Measurements from ENCODE around the gene CTIF. TPM values are rescaled to one million over a fixed set of nuclear protein-coding genes. Genes with fewer than 3 reads are reported as not detected.
"Not testable (repeated sequence)": the region's sequence is repeated elsewhere in the genome, so short reads cannot be mapped to it uniquely, and the experiment has no call there.

Gene CTIF
- total RNA-seq, 1 donor from 2014 or later = 19.5 TPM

DNA sequence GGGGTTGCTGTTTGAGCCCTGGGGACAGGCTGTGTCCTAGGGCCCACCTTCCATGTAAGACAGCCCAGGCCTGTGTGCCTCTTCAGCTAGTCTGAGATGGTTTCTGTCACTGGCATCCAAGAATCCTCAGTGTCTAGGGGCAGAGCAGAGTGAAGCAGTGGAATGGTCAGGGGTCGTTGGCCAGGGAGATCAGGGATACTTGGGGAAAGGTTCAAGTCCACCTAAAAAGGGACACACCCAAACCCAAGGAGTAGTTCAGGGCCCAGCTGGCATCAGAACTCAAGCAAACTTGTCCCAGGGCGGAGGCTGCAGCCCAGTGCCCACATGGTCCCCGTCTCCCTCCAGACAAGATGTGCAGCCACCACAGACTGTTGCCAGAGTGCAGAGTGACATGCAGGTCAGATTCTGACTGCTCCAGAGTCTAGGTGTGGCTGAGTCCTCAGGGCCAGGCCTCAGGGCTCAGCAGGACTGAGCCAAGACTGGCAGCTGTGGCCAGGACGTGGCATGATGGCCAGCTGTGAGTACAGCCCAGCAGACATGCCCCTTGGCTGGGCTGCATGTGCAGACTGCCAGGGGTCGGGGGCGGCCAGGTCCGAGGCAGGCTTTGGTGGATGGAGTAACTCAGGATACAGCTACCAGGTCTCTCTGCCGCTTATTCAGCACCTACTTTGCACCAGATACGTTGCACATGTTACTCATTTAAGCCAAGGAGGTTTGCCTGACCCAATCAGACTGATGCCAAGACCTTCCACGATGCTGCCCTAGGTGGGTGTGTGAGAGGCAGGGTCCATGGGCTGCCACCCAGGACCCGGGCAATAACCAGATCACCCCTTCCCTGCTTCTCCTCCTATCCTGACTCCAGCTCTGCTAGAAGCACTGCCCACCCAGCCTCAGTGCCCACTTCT lies 265.4 kb downstream of the CTIF start:
- DNase-seq = no peak

DNA sequence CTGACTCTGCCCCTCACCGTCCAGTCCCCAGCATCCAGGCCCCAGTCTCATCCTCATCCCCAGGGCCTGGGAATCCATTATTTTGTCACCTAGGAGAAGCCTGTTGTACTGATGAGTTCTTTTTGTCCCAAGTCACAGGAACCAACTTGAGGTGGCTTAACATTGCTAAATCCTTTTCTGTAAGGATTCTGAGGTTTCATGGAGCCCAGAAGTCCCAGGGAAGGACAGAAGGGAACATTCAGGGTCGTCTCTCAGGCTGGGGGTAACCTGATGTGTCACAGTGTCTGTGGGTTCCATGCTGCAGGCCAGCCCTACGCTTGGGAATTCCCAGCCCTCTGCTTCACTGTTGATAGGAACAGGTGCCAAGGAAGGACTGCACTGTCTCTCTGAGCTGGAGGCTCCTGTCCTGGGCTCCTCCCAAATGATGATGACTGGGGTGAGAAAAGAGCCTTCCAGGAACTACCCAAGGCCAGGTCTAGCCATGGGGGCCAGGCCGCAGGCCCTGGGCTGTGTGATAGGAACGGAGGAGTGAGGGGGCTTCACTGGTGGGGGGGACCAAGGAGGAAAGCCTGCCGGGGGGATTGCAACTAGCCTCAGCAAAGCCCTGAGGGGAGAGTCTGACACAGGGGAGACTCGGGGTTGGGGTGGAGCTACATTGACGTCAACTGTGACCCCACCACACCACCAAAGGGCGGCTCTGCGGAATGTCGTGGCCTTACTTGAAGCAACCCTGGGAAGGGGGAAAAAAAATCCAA lies 266.2 kb downstream of the CTIF start:
- DNase-seq = no peak

DNA sequence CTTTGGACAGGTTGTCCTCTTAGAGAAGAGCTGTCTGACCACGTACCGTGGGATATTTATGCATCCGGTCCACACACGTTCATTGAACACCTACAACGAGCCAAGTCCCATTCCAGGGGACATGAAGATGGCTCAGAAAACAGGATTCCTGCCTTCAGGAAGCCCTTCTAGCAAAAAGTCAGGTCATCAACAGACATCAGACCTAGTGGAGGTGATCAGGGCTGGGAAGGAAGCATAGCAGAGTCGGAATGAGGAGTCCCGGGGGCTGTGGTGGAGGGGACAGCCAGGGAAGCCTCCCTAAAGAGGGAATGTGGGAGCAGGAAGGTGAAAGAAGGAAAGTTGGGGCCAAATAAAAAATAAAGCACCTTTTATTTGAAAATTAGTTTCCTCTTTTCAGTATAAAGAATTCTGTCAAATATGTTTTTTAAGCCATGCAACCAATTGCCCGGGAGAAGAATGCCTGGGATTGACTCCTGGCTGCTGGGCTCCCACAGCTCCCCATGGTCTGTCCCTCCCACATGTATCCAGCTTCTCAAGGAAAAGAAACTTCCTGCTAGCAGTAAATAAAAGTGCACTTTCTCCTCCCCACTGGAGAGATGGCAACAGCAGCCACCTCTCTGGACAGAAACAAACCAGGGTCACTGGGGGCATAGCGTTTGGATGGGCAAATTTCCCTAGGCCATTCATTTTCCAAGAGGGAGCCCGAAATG lies 267.1 kb downstream of the CTIF start:
- no peak for DNase-seq

- DNase-seq = peak; percentile 18
Measured at GRCh38 chr18:48806551-48807261, 267.9 kb downstream of the CTIF start.

DNA sequence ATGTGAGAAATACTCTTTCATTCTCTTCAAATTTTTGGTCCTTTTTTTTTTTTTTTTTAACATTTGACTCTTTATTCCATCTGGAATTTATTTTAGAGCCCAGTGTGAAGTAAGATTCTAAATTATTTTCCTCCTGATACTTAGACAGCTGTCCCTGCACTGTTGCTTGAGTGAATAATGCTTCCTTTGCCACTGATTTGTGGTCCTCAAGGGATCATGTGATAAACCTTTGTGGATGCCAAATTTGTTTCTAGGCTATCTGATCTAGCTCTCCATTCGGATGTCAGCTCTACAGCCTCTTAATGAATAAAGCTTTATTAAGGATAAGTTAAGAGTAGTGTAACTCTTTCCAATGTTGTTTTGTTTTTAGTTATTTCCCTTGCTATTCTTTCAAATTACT lies 269.6 kb downstream of the CTIF start:
- DNase-seq = peak; percentile 22

DNA sequence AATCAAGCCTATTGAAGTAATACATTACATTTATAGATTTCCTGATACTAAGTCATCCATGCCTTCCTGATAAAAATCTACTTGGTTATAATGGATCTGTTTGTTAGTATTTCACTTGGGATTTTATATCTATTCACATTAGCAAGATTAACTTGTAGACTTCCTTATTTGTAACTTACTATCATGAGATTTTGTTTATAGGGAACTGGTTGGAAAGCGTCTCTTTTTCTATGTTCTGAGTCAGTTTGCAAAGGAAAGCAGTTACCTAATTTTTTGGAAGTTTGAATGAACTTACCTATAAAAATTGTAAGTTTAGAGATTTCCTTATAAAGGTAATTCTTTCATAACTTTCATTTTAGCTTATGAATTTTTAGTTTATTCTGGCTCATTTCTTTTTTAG lies 270.5 kb downstream of the CTIF start:
- no peak for DNase-seq

- no peak for DNase-seq
Measured at GRCh38 chr18:48810805-48811204, 272.0 kb downstream of the CTIF start.

- no peak for DNase-seq
Measured at GRCh38 chr18:48811401-48811800, 272.6 kb downstream of the CTIF start.

DNA sequence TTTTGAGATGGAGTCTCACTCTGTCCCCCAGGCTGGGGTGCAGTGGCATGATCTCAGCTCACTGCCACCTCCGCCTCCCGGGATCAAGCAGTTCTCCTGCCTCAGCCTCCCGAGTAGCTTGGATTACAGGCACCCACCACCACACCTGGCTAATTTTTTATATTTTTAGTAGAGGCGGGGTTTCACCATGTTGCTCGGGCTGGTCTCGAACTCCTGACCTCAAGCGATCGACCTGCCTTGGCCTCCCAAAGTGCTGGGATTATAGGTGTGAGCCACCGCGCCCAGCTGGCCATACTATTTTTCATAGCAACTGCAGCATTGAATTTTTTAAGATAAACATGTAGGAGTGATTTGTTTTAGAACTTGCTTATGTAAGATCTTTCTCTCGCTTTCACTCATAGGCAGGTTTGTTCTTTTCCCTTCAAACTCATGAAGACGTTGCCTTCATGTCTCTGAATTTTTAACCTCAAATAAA lies 273.2 kb downstream of the CTIF start:
- DNase-seq = not testable (repeated sequence)

- peak; percentile 30 for DNase-seq
Measured at GRCh38 chr18:48813321-48813720, 274.5 kb downstream of the CTIF start.

GRCh38 chr18:48813833-48814489 lies 275.1 kb downstream of the CTIF start:
- no peak for DNase-seq

DNA sequence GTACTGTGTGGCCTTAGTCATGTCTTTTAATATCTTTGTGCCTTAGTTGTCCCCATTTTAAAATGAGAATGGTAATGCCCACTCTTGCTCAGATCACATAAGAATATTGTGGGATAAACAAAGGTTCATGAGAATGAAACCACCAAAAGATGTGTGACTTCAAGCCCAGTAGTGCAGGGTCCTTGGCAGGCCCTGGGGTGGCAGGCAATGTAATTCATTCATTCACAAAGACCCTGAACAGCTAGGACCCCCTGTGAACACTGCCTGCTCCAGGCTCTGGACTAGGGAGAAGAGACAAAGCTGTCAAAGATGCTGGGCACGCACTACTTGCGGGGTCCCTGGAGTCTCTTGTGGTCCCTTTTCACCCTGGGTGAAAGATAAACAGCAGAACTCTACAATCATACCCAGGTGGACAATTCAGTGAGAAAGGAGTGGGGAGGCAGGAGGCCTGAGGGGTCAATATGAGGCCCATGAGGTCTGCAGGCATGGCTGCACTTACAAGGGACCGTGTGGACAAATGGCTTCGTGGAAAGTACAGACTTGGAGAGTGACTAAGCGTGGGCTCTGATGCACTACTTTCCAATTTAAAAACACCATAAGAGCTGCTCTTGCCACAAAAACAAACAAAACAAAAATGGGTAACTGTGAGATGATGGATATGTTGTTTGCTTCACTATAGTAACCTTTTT lies 275.8 kb downstream of the CTIF start:
- DNase-seq = no peak

- DNase-seq = no peak
Measured at GRCh38 chr18:48815179-48815515, 276.3 kb downstream of the CTIF start.

GRCh38 chr18:48815581-48816324 lies 276.9 kb downstream of the CTIF start:
- no peak for DNase-seq

DNA sequence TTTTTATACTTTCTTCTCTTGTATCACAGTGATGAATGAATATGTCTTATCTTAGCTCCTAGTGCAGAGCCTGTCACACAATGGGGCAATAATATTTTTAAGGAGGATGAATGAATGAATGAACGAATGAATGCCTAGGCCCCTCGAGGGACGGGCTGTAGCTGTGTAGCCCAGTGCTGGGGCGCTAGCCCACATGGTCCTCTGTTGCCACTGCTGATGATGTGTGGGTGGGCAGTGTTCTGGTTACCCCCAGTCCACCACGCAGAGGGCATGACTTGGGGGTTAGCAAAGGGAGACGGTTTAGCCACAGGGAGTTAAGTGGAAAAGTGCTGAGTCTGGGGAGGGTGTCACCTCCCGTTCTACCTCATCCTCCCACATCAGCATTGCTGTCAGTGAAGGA lies 277.7 kb downstream of the CTIF start:
- no peak for DNase-seq

DNA sequence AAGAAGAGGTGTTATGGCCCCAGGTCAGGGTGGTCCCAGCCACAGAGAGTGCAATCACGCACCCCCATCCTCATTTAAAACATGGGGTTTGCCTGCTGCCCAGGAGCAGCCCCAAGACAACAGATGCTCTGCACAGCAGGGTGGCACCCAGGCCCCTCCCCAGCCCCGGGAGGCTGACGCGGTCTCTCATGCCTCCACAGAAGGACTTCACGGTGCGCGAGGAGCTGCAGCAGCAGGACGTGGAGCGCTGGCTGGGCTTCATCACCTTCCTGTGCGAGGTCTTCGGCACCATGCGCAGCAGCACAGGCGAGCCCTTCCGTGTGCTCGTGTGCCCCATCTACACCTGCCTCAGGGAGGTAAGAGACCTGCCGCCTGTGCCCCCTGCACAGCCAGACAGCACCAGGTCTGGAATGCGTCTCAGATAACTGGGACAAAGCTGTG lies 278.2 kb downstream of the CTIF start:
- DNase-seq = no peak

GRCh38 chr18:48818329-48819254 lies 279.8 kb downstream of the CTIF start:
- DNase-seq = no peak

GRCh38 chr18:48819276-48819675 lies 280.4 kb downstream of the CTIF start:
- no peak for DNase-seq

All from skin of body (tissue), 2 donors.